Keratinocyte (primary cell): ENCODE data around the gene BLZF1. TPM values are rescaled to one million over a fixed set of nuclear protein-coding genes. Genes with fewer than 3 reads are reported as not detected.

ENCODE experiments used
- DNase-seq: peaks from one replicate; pipeline ENCODE4 v3.0.0-alpha.2; 2011; ENCODE audit warnings: low read depth, missing footprints, low spot score
- FAIRE-seq: peaks from 2 replicates; lab custom pipeline; 2011; peaks lifted over from hg19 to GRCh38; lab: Jason Lieb, UNC
- H2AFZ ChIP-seq: 2 replicates; pipeline ENCODE4 v1.6.0; 2012; ENCODE audit warnings: low read length, control low read depth, inconsistent platforms; ENCODE audit not compliant: control insufficient read depth
- H3K27ac ChIP-seq: 2 replicates; pipeline ENCODE4 v1.5.1; 2011; ENCODE audit warnings: low read length; ENCODE audit not compliant: control insufficient read depth, insufficient read depth
- H3K27me3 ChIP-seq: 3 replicates; pipeline ENCODE4 v1.6.0; 2011; ENCODE audit warnings: low read length; ENCODE audit not compliant: control insufficient read depth, insufficient read depth; ENCODE audit errors: extremely low read depth
- H3K36me3 ChIP-seq, 2 experiments: 2 replicates in 1 of 2; 3 replicates in 1 of 2; pipeline ENCODE4 v1.5.1; 2011; ENCODE audit warnings: low read length in 2 of 2, mild to moderate bottlenecking in 1 of 2; ENCODE audit not compliant: control insufficient read depth in 2 of 2, insufficient read depth in 2 of 2; ENCODE audit errors: extremely low read depth in 1 of 2
- H3K4me1 ChIP-seq: 3 replicates; pipeline ENCODE4 v1.5.1; 2011; ENCODE audit warnings: low read length; ENCODE audit not compliant: control insufficient read depth, insufficient read depth; ENCODE audit errors: extremely low read depth
- H3K4me2 ChIP-seq: 3 replicates; pipeline ENCODE4 v1.6.0; 2011; ENCODE audit warnings: low read depth, low read length; ENCODE audit not compliant: control insufficient read depth, insufficient read depth; ENCODE audit errors: extremely low read depth
- H3K4me3 ChIP-seq, 3 experiments: fragments of 200-600 bp in 1 of 3; sonication (generic) in 1 of 3; 2 replicates in 2 of 3; 3 replicates in 1 of 3; pipeline ENCODE4 v1.5.1; 2011 to 2016; ENCODE audit warnings: low read length in 3 of 3, mild to moderate bottlenecking in 3 of 3, control low read depth in 2 of 3, inconsistent platforms in 1 of 3, low read depth in 1 of 3, mixed read lengths in 1 of 3, mixed run types in 1 of 3, moderate library complexity in 1 of 3; ENCODE audit not compliant: control insufficient read depth in 2 of 3, insufficient read depth in 2 of 3; ENCODE audit errors: extremely low read depth in 1 of 3
- H3K79me2 ChIP-seq: 2 replicates; pipeline ENCODE4 v1.6.0; 2012; ENCODE audit warnings: low read length; ENCODE audit not compliant: control insufficient read depth, insufficient read depth
- H3K9ac ChIP-seq: 3 replicates; pipeline ENCODE4 v1.6.0; 2011; ENCODE audit warnings: low read length; ENCODE audit not compliant: control insufficient read depth, insufficient read depth; ENCODE audit errors: extremely low read depth
- H3K9me1 ChIP-seq: 3 replicates; pipeline ENCODE4 v1.6.0; 2011; ENCODE audit warnings: low read length; ENCODE audit not compliant: control insufficient read depth, insufficient read depth; ENCODE audit errors: extremely low read depth
- H3K9me3 ChIP-seq: 2 replicates; pipeline ENCODE4 v1.5.1; 2012; ENCODE audit warnings: low read depth, low read length; ENCODE audit not compliant: control insufficient read depth
- H4K20me1 ChIP-seq: 3 replicates; pipeline ENCODE4 v1.6.0; 2011; ENCODE audit warnings: low read length; ENCODE audit not compliant: control insufficient read depth, insufficient read depth; ENCODE audit errors: extremely low read depth
- EZH2 ChIP-seq: IDR thresholded peaks from one replicate; pipeline ENCODE4 v1.6.1; 2012; ENCODE audit warnings: inconsistent platforms, mild to moderate bottlenecking, low read length, moderate library complexity
- dilution Hi-C: fragments of 300-500 bp; cut with MboI; formaldehyde crosslinking; loops from one replicate; pipeline ENCODE4 v1.7.0; 2020; ENCODE audit warnings: low sequenced_read_pairs; ENCODE audit not compliant: extremely low pct_ligation_motif_present
- polyA plus RNA-seq, 5 experiments: library from polyadenylated mRNA; depleted of rRNA in 3 of 5; stranded (reverse) in 3 of 5; stranded (forward) in 1 of 5; unstranded in 1 of 5; fragments of >200 nt; gene quantifications; 1 replicate in 1 of 5; 2 replicates in 3 of 5; 3 replicates in 1 of 5; pipeline versions ENCODE4 v1.2.1 to v1.2.3, GENCODE V29; 2011 to 2012; ENCODE audit warnings: missing spikeins in 2 of 5, low read depth in 1 of 5, low replicate concordance in 1 of 5
- TF ChIP-seq, protein P1 (sequence below), 3 experiments: IDR thresholded peaks in 1 of 3; conservative IDR thresholded peaks in 1 of 3; optimal IDR thresholded peaks in 1 of 3; 2 replicates in 2 of 3; 3 replicates in 1 of 3; pipeline versions ENCODE3 to v1.5.1; 2011; ENCODE audit warnings: low read length in 3 of 3, mild to moderate bottlenecking in 3 of 3, moderate library complexity in 2 of 3, control low read depth in 1 of 3, inconsistent platforms in 1 of 3; ENCODE audit not compliant: insufficient read depth in 2 of 3; ENCODE audit errors: extremely low read depth in 1 of 3

The BLZF1 gene
- polyA plus RNA-seq, 1 donor (not counting 4 experiments of a cell fraction or from before 2014, with no cell fraction given), result 50.9 TPM

DNA sequence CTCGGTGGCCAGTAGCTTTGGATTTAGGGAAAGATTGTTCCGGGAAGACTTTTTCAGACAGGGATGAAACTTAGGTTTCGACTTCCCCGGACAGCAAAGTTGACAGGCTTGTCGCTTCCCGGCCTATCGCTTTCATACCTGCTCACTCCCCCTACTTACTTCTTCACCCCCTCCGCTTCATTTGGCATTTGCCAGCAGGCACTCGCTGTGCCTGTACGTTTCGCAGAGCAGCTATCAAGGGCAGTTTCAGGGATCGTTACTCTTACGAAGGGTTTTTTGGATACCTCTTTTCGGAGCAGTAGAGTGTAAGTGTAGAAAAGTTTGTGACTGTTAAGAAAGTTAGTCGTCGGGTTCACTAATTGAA is 393 bp downstream of the BLZF1 start:
- Histone ChIP-seq H3K9me3 (no peaks in the 10 kb centered on the region), H3K27ac (peak overlapping the region; percentile 94), H3K9ac (peak overlapping the region; percentile 88), H3K9me1 (no peaks in the 10 kb centered on the region), H2AFZ (peak overlapping the region; percentile 97), H3K79me2 (peaks cover 72% of the 10 kb centered on the region), H3K4me1 (peaks cover 32% of the 10 kb centered on the region), H4K20me1 (no peaks in the 10 kb centered on the region), H3K27me3 (no peaks in the 10 kb centered on the region), H3K4me3 (peak overlapping the region; percentile 79 to 98 (median 94)), H3K36me3 (peaks cover 3 to 8% of the 10 kb centered on the region in 2 experiments), H3K4me2 (peak overlapping the region; percentile 62)
- dilution Hi-C loops, result no loop called here
- FAIRE-seq (no peak), DNase-seq (no peak)
- TF ChIP-seq, protein P1, sequence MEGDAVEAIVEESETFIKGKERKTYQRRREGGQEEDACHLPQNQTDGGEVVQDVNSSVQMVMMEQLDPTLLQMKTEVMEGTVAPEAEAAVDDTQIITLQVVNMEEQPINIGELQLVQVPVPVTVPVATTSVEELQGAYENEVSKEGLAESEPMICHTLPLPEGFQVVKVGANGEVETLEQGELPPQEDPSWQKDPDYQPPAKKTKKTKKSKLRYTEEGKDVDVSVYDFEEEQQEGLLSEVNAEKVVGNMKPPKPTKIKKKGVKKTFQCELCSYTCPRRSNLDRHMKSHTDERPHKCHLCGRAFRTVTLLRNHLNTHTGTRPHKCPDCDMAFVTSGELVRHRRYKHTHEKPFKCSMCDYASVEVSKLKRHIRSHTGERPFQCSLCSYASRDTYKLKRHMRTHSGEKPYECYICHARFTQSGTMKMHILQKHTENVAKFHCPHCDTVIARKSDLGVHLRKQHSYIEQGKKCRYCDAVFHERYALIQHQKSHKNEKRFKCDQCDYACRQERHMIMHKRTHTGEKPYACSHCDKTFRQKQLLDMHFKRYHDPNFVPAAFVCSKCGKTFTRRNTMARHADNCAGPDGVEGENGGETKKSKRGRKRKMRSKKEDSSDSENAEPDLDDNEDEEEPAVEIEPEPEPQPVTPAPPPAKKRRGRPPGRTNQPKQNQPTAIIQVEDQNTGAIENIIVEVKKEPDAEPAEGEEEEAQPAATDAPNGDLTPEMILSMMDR (optimal IDR thresholded peaks at IDR 0.05 in 1 of 3, IDR thresholded peaks at IDR 0.05 in 1 of 3, conservative IDR thresholded peaks at IDR 0.05 in 1 of 3; ENCODE audit: extremely low read depth in 1 of 3, insufficient read depth in 2 of 3, low read length in 3 of 3), result no peak
- no peak for TF ChIP-seq EZH2

DNA sequence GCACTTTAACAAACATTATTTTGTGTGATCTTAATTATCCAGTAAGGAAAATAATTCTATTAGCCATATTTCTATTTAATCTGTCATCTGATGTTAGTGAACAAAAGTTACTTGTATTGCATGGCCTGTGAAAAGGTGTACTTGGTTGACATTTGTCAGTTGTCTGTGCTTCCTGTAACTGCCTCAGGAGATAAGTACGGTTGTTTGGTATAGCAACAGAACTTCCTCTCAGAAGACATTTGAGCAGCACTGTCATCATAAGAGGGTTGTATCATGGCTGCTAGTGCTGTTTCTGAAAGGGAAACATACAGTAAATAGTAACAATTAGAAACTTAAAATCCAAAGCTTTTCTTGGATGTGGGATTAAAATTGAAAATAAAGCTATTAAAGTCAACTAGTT is 3.4 kb downstream of the BLZF1 start:
- Histone ChIP-seq H3K27ac (no peak overlapping the region), H3K4me2 (no peak overlapping the region), H4K20me1 (no peaks in the 10 kb centered on the region), H3K79me2 (peaks cover 74% of the 10 kb centered on the region), H2AFZ (no peak overlapping the region), H3K4me1 (peaks cover 4% of the 10 kb centered on the region), H3K27me3 (no peaks in the 10 kb centered on the region), H3K36me3 (peaks cover 3 to 8% of the 10 kb centered on the region in 2 experiments), H3K9me3 (no peaks in the 10 kb centered on the region), H3K9ac (no peak overlapping the region), H3K9me1 (no peaks in the 10 kb centered on the region), H3K4me3 (no peak overlapping the region)
- TF ChIP-seq EZH2, result no peak
- TF ChIP-seq, protein P1 (optimal IDR thresholded peaks at IDR 0.05 in 1 of 3, IDR thresholded peaks at IDR 0.05 in 1 of 3, conservative IDR thresholded peaks at IDR 0.05 in 1 of 3; ENCODE audit: extremely low read depth in 1 of 3, insufficient read depth in 2 of 3, low read length in 3 of 3), result no peak
- dilution Hi-C loops, result no loop called here
- FAIRE-seq, result no peak
- no peak for DNase-seq
